Natural killer cell (primary cell): Measurements from ENCODE around the gene MARCHF10. TPM values are rescaled to one million over a fixed set of nuclear protein-coding genes. Genes with fewer than 3 reads are reported as not detected.

Experiments
- ATAC-seq, 3 donors: fragments of 150-1000 bp in 2 of 3; fragments of 200-7000 bp in 1 of 3; cut with Tn5 transposase; 1 replicate in 1 of 3; 2 replicates in 2 of 3; pipeline ENCODE4 v1.10.0; 2021; ENCODE audit warnings: mild to moderate bottlenecking in 2 of 3, moderate library complexity in 2 of 3
- DNase-seq, 2 donors: peaks; one replicate each; pipeline versions ENCODE4 v3.0.0 to v3.0.0-alpha.2; 2013 to 2021; ENCODE audit warnings: mixed read lengths in 1 of 2
- H3K27ac ChIP-seq: one replicate; pipeline ENCODE4 v1.5.1; 2013; ENCODE audit warnings: mild to moderate bottlenecking, low read length
- H3K27me3 ChIP-seq: one replicate; pipeline ENCODE4 v1.6.1; 2013; ENCODE audit warnings: low read length; ENCODE audit not compliant: control insufficient read depth, insufficient read depth
- H3K36me3 ChIP-seq: one replicate; pipeline ENCODE4 v1.6.1; 2013; ENCODE audit warnings: low read length; ENCODE audit not compliant: control insufficient read depth, insufficient read depth
- H3K4me1 ChIP-seq: one replicate; pipeline ENCODE4 v1.6.1; 2013; ENCODE audit warnings: low read length; ENCODE audit not compliant: control insufficient read depth, insufficient read depth
- H3K4me3 ChIP-seq: one replicate; pipeline ENCODE4 v1.5.1; 2013; ENCODE audit warnings: low read length
- H3K9me3 ChIP-seq: one replicate; pipeline ENCODE4 v1.6.1; 2013; ENCODE audit warnings: low read length; ENCODE audit not compliant: control insufficient read depth, insufficient read depth
- H3K27ac Mint-ChIP-seq, 2 donors: one replicate each; pipeline ENCODE4 v1.8.0; 2022; ENCODE audit warnings: mild to moderate bottlenecking in 2 of 2, mixed read lengths in 2 of 2, moderate library complexity in 1 of 2
- H3K27me3 Mint-ChIP-seq, 2 donors: one replicate each; pipeline ENCODE4 v1.8.0; 2022; ENCODE audit warnings: low read depth in 2 of 2, mixed read lengths in 2 of 2
- H3K36me3 Mint-ChIP-seq: one replicate; pipeline ENCODE4 v1.8.0; 2022; ENCODE audit warnings: mixed read lengths
- H3K4me1 Mint-ChIP-seq, 2 donors: one replicate each; pipeline ENCODE4 v1.8.0; 2022; ENCODE audit warnings: mixed read lengths in 2 of 2
- H3K4me3 Mint-ChIP-seq: one replicate; pipeline ENCODE4 v1.8.0; 2022; ENCODE audit warnings: mild to moderate bottlenecking, moderate library complexity, mixed read lengths
- H3K9me3 Mint-ChIP-seq, 2 donors: one replicate each; pipeline ENCODE4 v1.8.0; 2022; ENCODE audit warnings: mixed read lengths in 2 of 2
- WGBS: methylation state at CpG from one replicate; pipeline ENCODE4 v1.1.7; 2013; ENCODE audit warnings: missing lambda C conversion rate; ENCODE audit not compliant: insufficient coverage; 5-methylcytosine and 5-hydroxymethylcytosine counted together
- intact Hi-C: fragments of 100-400 bp; cut with micrococcal nuclease; formaldehyde crosslinking; loops from one replicate; pipeline ENCODE4 v1.14.2; 2022
- total RNA-seq, 4 donors: library from RNA; stranded (reverse); fragments of 120-200 nt in 1 of 4; gene quantifications; one replicate each; pipeline versions ENCODE4 v1.2.3 to v1.2.4, GENCODE V29; 2013 to 2022
- TF ChIP-seq, protein P1 (sequence below): fragments of 200-600 bp; IDR thresholded peaks from one replicate; pipeline ENCODE4 v1.8.0; 2022; ENCODE audit warnings: antibody characterized with exemption

Gene MARCHF10
- total RNA-seq, 3 donors from 2014 or later (not counting 1 experiment from before 2014, with no cell fraction given) = 0.35 to 1.2 (median 0.40) TPM

DNA sequence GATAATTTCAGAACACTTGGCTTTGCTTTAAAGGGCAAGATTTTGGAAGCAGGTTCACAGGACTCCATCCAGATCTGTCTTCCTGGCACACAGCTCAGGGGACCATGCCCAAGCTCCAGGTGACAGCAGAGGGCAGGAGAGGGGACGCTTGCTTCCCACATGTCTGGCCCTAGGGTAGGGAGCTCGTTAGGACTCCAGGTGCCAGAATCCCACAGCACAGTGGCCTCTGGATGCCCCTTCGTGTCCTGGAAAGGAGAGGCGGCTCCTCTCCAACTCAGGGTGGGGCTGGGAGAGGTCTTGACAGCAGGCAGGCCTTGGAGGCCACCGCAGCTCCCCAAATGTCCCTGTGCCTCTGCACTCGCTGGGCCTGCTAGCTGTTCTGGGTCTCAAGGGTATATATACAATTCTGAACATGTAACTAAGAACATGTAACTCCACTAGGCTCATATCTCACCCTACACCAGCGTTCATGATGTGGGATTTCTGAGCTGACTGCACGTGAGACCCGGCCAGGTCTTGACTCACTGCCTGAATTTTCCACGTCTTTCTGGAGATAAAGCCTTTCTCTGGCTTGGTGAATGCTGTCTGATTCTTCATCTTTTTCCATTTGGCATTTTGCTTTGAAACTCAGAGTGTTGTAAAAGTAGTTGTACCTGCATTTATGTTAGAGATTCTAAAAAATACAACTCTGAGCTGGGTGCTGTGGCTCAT lies 52.8 kb downstream of the MARCHF10 start:
- H3K36me3 ChIP-seq = no peaks in the 10 kb centered on the region
- no peaks in the 10 kb centered on the region for H3K9me3 Mint-ChIP-seq
- H3K27ac ChIP-seq = no peak overlapping the region
- H3K36me3 Mint-ChIP-seq = no peaks in the 10 kb centered on the region
- intact Hi-C loops = no loop called here
- DNase-seq (no peak), ATAC-seq (no peak)
- TF ChIP-seq, protein P1, sequence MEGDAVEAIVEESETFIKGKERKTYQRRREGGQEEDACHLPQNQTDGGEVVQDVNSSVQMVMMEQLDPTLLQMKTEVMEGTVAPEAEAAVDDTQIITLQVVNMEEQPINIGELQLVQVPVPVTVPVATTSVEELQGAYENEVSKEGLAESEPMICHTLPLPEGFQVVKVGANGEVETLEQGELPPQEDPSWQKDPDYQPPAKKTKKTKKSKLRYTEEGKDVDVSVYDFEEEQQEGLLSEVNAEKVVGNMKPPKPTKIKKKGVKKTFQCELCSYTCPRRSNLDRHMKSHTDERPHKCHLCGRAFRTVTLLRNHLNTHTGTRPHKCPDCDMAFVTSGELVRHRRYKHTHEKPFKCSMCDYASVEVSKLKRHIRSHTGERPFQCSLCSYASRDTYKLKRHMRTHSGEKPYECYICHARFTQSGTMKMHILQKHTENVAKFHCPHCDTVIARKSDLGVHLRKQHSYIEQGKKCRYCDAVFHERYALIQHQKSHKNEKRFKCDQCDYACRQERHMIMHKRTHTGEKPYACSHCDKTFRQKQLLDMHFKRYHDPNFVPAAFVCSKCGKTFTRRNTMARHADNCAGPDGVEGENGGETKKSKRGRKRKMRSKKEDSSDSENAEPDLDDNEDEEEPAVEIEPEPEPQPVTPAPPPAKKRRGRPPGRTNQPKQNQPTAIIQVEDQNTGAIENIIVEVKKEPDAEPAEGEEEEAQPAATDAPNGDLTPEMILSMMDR = no peak
- no peaks in the 10 kb centered on the region for H3K9me3 ChIP-seq
- H3K27ac Mint-ChIP-seq = no peak overlapping the region
- no peaks in the 10 kb centered on the region for H3K4me1 Mint-ChIP-seq
- no peaks in the 10 kb centered on the region for H3K27me3 ChIP-seq
- 88% methylated on average over 10 of the region's 10 CpGs for WGBS
- H3K4me3 ChIP-seq = no peak overlapping the region
- peaks cover 0 to 3% of the 10 kb centered on the region in 2 donors for H3K27me3 Mint-ChIP-seq
- H3K4me3 Mint-ChIP-seq = no peak overlapping the region
- H3K4me1 ChIP-seq = no peaks in the 10 kb centered on the region

DNA sequence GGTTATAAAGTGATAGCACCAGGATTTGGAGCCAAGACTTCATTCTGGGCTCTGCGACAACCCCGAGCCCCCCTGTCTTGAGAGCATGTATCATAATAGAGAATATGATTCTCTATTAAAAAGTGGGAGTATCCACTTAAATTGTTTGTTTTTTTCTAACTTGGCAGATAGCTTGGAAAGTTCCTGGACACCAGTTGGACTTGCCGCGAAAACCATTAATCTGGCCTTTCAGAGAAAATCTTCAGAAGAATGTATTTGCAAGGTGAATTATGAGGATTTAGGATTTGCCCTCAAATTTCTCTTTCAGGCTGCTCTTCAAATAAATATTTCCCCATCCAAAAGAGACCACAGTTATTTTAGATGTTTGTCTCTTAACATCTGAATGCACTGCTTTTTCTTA lies 53.5 kb downstream of the MARCHF10 start:
- Histone ChIP-seq H3K36me3 (no peaks in the 10 kb centered on the region), H3K9me3 (no peaks in the 10 kb centered on the region), H3K27me3 (no peaks in the 10 kb centered on the region), H3K4me3 (no peak overlapping the region), H3K4me1 (no peaks in the 10 kb centered on the region), H3K27ac (no peak overlapping the region)
- TF ChIP-seq, protein P1 = no peak
- Mint-ChIP-seq H3K4me3 (no peak overlapping the region), H3K9me3 (no peaks in the 10 kb centered on the region), H3K27me3 (no peaks in the 10 kb centered on the region), H3K4me1 (no peaks in the 10 kb centered on the region), H3K27ac (no peak overlapping the region), H3K36me3 (no peaks in the 10 kb centered on the region)
- intact Hi-C loops = no loop called here
- 95% methylated on average over 4 of the region's 4 CpGs for WGBS
- ATAC-seq (no peak), DNase-seq (no peak)

DNA sequence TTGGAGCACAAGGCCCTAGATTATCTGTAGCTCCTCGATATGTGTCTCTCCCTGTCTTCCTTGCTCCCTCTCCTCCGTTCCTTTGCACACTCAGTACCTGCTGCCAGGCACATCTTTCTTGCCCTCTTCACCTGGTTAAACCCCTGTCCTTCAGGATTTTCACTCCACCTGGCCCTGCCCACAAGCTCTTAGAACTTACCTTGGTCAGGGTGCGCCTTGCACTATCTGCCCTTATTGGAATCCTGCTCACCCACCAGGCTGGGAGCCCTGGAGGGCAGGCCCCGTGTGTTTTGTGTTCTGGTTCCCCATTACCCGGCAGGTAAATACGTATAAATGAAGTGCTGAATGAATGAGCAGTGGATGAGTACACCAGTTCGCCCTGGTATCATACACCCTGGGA lies 54.6 kb downstream of the MARCHF10 start:
- H3K4me1 ChIP-seq = no peaks in the 10 kb centered on the region
- H3K36me3 ChIP-seq = no peaks in the 10 kb centered on the region
- no peaks in the 10 kb centered on the region for H3K9me3 ChIP-seq
- H3K27ac ChIP-seq = no peak overlapping the region
- no peaks in the 10 kb centered on the region for H3K4me1 Mint-ChIP-seq
- WGBS = 90% methylated on average over 7 of the region's 7 CpGs
- H3K36me3 Mint-ChIP-seq = no peaks in the 10 kb centered on the region
- TF ChIP-seq, protein P1 = no peak
- no peaks in the 10 kb centered on the region for H3K9me3 Mint-ChIP-seq
- no peak overlapping the region for H3K27ac Mint-ChIP-seq
- no peaks in the 10 kb centered on the region for H3K27me3 Mint-ChIP-seq
- ATAC-seq (no peak), DNase-seq (no peak)
- no peaks in the 10 kb centered on the region for H3K27me3 ChIP-seq
- no peak overlapping the region for H3K4me3 Mint-ChIP-seq
- H3K4me3 ChIP-seq = no peak overlapping the region
- intact Hi-C loops = no loop called here
